Fibroblast of lung (primary cell): Measurements from ENCODE around the gene CHST11. TPM values are rescaled to one million over a fixed set of nuclear protein-coding genes. Genes with fewer than 3 reads are reported as not detected.

Experiments used
- DNase-seq, 2 donors: peaks; one replicate each; pipeline versions ENCODE4 v3.0.0 to v3.0.0-alpha.2; 2010; ENCODE audit warnings: low read depth in 2 of 2
- H2AFZ ChIP-seq: 2 replicates; pipeline ENCODE4 v1.5.1; 2012; ENCODE audit warnings: low read length, control low read depth, inconsistent platforms
- H3K27ac ChIP-seq: 2 replicates; pipeline ENCODE4 v1.5.1; 2011; ENCODE audit warnings: low read length, control low read depth; ENCODE audit not compliant: insufficient read depth
- H3K27me3 ChIP-seq: 2 replicates; pipeline ENCODE4 v1.5.1; 2011; ENCODE audit warnings: mild to moderate bottlenecking, low read length; ENCODE audit not compliant: control insufficient read depth, insufficient read depth
- H3K36me3 ChIP-seq: 2 replicates; pipeline ENCODE4 v1.5.1; 2011; ENCODE audit warnings: low read length; ENCODE audit not compliant: control insufficient read depth, insufficient read depth
- H3K4me1 ChIP-seq: 2 replicates; pipeline ENCODE4 v1.5.1; 2011; ENCODE audit warnings: low read length; ENCODE audit not compliant: control insufficient read depth, insufficient read depth; ENCODE audit errors: extremely low read depth
- H3K4me2 ChIP-seq: 2 replicates; pipeline ENCODE4 v1.5.1; 2011; ENCODE audit warnings: low read length, control low read depth; ENCODE audit not compliant: insufficient read depth; ENCODE audit errors: extremely low read depth
- H3K4me3 ChIP-seq, 4 experiments: fragments of 200-600 bp in 1 of 4; sonication (generic) in 1 of 4; replicated peaks in 1 of 4; 2 replicates each; pipeline ENCODE4 v1.5.1; 2011 to 2016; ENCODE audit warnings: low read length in 4 of 4, low read depth in 3 of 4, mild to moderate bottlenecking in 3 of 4, control low read depth in 2 of 4, inconsistent platforms in 1 of 4, mixed read lengths in 1 of 4; ENCODE audit not compliant: insufficient read depth in 1 of 4; ENCODE audit errors: control extremely low read depth in 1 of 4
- H3K79me2 ChIP-seq: 2 replicates; pipeline ENCODE4 v1.5.1; 2012; ENCODE audit warnings: mild to moderate bottlenecking, low read length, inconsistent platforms; ENCODE audit not compliant: control insufficient read depth, insufficient read depth
- H3K9ac ChIP-seq: 2 replicates; pipeline ENCODE4 v1.5.1; 2011; ENCODE audit warnings: mild to moderate bottlenecking, low read length, control low read depth; ENCODE audit not compliant: insufficient read depth
- H3K9me3 ChIP-seq: 2 replicates; pipeline ENCODE4 v1.5.1; 2012; ENCODE audit warnings: low read depth, low read length; ENCODE audit not compliant: control insufficient read depth, insufficient read depth
- H4K20me1 ChIP-seq: 2 replicates; pipeline ENCODE4 v1.5.1; 2011; ENCODE audit warnings: low read length; ENCODE audit not compliant: control insufficient read depth, insufficient read depth; ENCODE audit errors: extremely low read depth
- CTCF ChIP-seq, 2 donors: IDR thresholded peaks in 1 of 2; conservative IDR thresholded peaks in 1 of 2; 1 replicate in 1 of 2; 2 replicates in 1 of 2; pipeline ENCODE4 v1.5.1; 2011 to 2012; ENCODE audit warnings: low read length in 2 of 2, control low read depth in 1 of 2, inconsistent platforms in 1 of 2, low read depth in 1 of 2, mild to moderate bottlenecking in 1 of 2
- EZH2 ChIP-seq: IDR thresholded peaks from 2 replicates; pipeline ENCODE4 v1.5.1; 2012; ENCODE audit warnings: low read length, control low read depth, mild to moderate bottlenecking; ENCODE audit errors: missing control alignments
- polyA plus RNA-seq, 2 donors: library from polyadenylated mRNA; depleted of rRNA in 1 of 2; stranded (reverse) in 1 of 2; unstranded in 1 of 2; fragments of >200 nt; gene quantifications; 2 replicates each; pipeline ENCODE4 v1.2.1, GENCODE V29; 2011 to 2012; ENCODE audit warnings: missing spikeins in 1 of 2
- total RNA-seq: library from RNA; depleted of rRNA; stranded (reverse); fragments of >200 nt; gene quantifications from 2 replicates; pipeline ENCODE4 v1.2.1, GENCODE V29; 2014

Gene CHST11
- total and polyA plus RNA-seq, 2 donors (not counting 1 experiment from before 2014, with no cell fraction given) = 3.5 to 9.1 TPM

- H2AFZ ChIP-seq = no peak overlapping the region
- H3K79me2 ChIP-seq = no peaks in the 10 kb centered on the region
- H3K9ac ChIP-seq = no peak overlapping the region
- no peak overlapping the region for H3K27ac ChIP-seq
- H3K4me2 ChIP-seq = no peak overlapping the region
- no peaks in the 10 kb centered on the region for H3K36me3 ChIP-seq
- no peaks in the 10 kb centered on the region for H3K4me1 ChIP-seq
- H4K20me1 ChIP-seq = no peaks in the 10 kb centered on the region
- H3K9me3 ChIP-seq = no peaks in the 10 kb centered on the region
- H3K4me3 ChIP-seq = no peak overlapping the region
- TF ChIP-seq CTCF (conservative IDR thresholded peaks at IDR 0.05 in 1 of 2, IDR thresholded peaks at IDR 0.05 in 1 of 2; ENCODE audit: low read depth in 1 of 2, low read length in 2 of 2) (no peak), EZH2 (no peak)
- no peaks in the 10 kb centered on the region for H3K27me3 ChIP-seq
- no peak for DNase-seq
These were observed 46.4 kb upstream of the CHST11 start for GRCh38 chr12:104410326-104410725.

GRCh38 chr12:104410786-104411185 lies 46.0 kb upstream of the CHST11 start:
- TF ChIP-seq EZH2 = no peak
- TF ChIP-seq CTCF (conservative IDR thresholded peaks at IDR 0.05 in 1 of 2, IDR thresholded peaks at IDR 0.05 in 1 of 2; ENCODE audit: low read depth in 1 of 2, low read length in 2 of 2) = no peak
- peak in 1 of 2 donors; percentile 59 for DNase-seq
- Histone ChIP-seq H3K4me2 (no peak overlapping the region), H3K27ac (no peak overlapping the region), H4K20me1 (no peaks in the 10 kb centered on the region), H2AFZ (no peak overlapping the region), H3K36me3 (no peaks in the 10 kb centered on the region), H3K9ac (no peak overlapping the region), H3K9me3 (no peaks in the 10 kb centered on the region), H3K79me2 (no peaks in the 10 kb centered on the region), H3K4me3 (no peak overlapping the region), H3K4me1 (no peaks in the 10 kb centered on the region), H3K27me3 (no peaks in the 10 kb centered on the region)

GRCh38 chr12:104411826-104412641 lies 44.7 kb upstream of the CHST11 start:
- Histone ChIP-seq H3K27ac (no peak overlapping the region), H3K4me3 (no peak overlapping the region), H3K27me3 (no peaks in the 10 kb centered on the region), H3K9ac (no peak overlapping the region), H3K79me2 (no peaks in the 10 kb centered on the region), H3K9me3 (no peaks in the 10 kb centered on the region), H3K36me3 (no peaks in the 10 kb centered on the region), H3K4me1 (no peaks in the 10 kb centered on the region), H3K4me2 (no peak overlapping the region), H4K20me1 (no peaks in the 10 kb centered on the region), H2AFZ (no peak overlapping the region)
- peak in 1 of 2 donors; percentile 79 for DNase-seq
- TF ChIP-seq CTCF (conservative IDR thresholded peaks at IDR 0.05 in 1 of 2, IDR thresholded peaks at IDR 0.05 in 1 of 2; ENCODE audit: low read depth in 1 of 2, low read length in 2 of 2) = no peak
- TF ChIP-seq EZH2 = no peak
